SK-N-SH (cell line): ENCODE data around the gene PARD3B. TPM values are rescaled to one million over a fixed set of nuclear protein-coding genes. Genes with fewer than 3 reads are reported as not detected.

Source experiments
- CTCF ChIA-PET: fragments of 300-600, 350-600 bp; formaldehyde crosslinking; extraction: SDS; loops from one replicate; lab custom pipeline; 2021; lab: Yijun Ruan, JAX
- POLR2A ChIA-PET: fragments of 350-600 bp; sonication (Branson Sonifier 250); formaldehyde crosslinking; extraction: SDS; loops from one replicate; lab custom pipeline; 2020; ENCODE audit warnings: antibody characterized with exemption, inconsistent platforms; lab: Yijun Ruan, JAX
- DNase-seq: peaks from one replicate; pipeline ENCODE4 v3.0.0; 2012
- H2AFZ ChIP-seq: fragments of 200-600 bp; sonication (generic); 2 replicates; pipeline ENCODE4 v1.8.1; 2016; ENCODE audit warnings: antibody characterized with exemption, mild to moderate bottlenecking, low read depth
- H3F3A ChIP-seq: fragments of 200-600 bp; sonication (generic); replicated peaks from 2 replicates; pipeline ENCODE3; 2016; ENCODE audit warnings: antibody characterized with exemption, mild to moderate bottlenecking; ENCODE audit not compliant: insufficient read depth
- H3K27ac ChIP-seq, 2 experiments: fragments of 200-500 bp in 1 of 2; fragments of 200-600 bp in 1 of 2; sonication (Bioruptor generic) in 1 of 2; sonication (generic), shearing (Covaris generic) in 1 of 2; 2 replicates each; pipeline versions ENCODE4 v1.5.1 to v1.6.1; 2014 to 2016; ENCODE audit warnings: low read depth in 2 of 2, inconsistent platforms in 1 of 2, low read length in 1 of 2, mild to moderate bottlenecking in 1 of 2, mixed read lengths in 1 of 2
- H3K27me3 ChIP-seq: fragments of 200-600 bp; sonication (generic), shearing (Covaris generic); 2 replicates; pipeline ENCODE4 v1.6.1; 2016; ENCODE audit warnings: mixed run types; ENCODE audit not compliant: insufficient read depth
- H3K36me3 ChIP-seq, 2 experiments: fragments of 200-500 bp in 1 of 2; fragments of 200-600 bp in 1 of 2; sonication (Bioruptor generic) in 1 of 2; sonication (generic) in 1 of 2; replicated peaks in 1 of 2; 2 replicates each; pipeline versions ENCODE3 to v1.5.1; 2014 to 2016; ENCODE audit warnings: low read length in 1 of 2, mild to moderate bottlenecking in 1 of 2; ENCODE audit not compliant: insufficient read depth in 2 of 2, control insufficient read depth in 1 of 2
- H3K4me1 ChIP-seq, 2 experiments: fragments of 200-500 bp in 1 of 2; fragments of 200-600 bp in 1 of 2; sonication (Bioruptor generic) in 1 of 2; sonication (generic), shearing (Covaris generic) in 1 of 2; 2 replicates each; pipeline versions ENCODE4 v1.5.1 to v1.6.1; 2014 to 2016; ENCODE audit warnings: low read depth in 1 of 2, low read length in 1 of 2, mixed run types in 1 of 2; ENCODE audit not compliant: insufficient read depth in 2 of 2, control insufficient read depth in 1 of 2
- H3K4me2 ChIP-seq: fragments of 200-600 bp; sonication (generic), shearing (Covaris generic); 2 replicates; pipeline ENCODE4 v1.6.1; 2017; ENCODE audit warnings: mixed run types
- H3K4me3 ChIP-seq, 2 experiments: fragments of 200-500 bp in 1 of 2; fragments of 200-600 bp in 1 of 2; sonication (Bioruptor generic) in 1 of 2; sonication (generic), shearing (Covaris generic) in 1 of 2; 2 replicates each; pipeline versions ENCODE4 v1.5.1 to v1.8.1; 2014 to 2016; ENCODE audit warnings: low read depth in 2 of 2, inconsistent platforms in 1 of 2, low read length in 1 of 2, mild to moderate bottlenecking in 1 of 2, mixed read lengths in 1 of 2, moderate library complexity in 1 of 2
- H3K79me2 ChIP-seq: fragments of 200-600 bp; sonication (generic); 2 replicates; pipeline ENCODE4 v1.8.1; 2017; ENCODE audit warnings: mild to moderate bottlenecking; ENCODE audit not compliant: insufficient read depth
- H3K9ac ChIP-seq: fragments of 200-600 bp; sonication (generic); 2 replicates; pipeline ENCODE4 v1.6.1; 2017; ENCODE audit warnings: mixed run types
- H3K9me2 ChIP-seq: fragments of 200-600 bp; sonication (generic); 2 replicates; pipeline ENCODE4 v1.6.1; 2017; ENCODE audit warnings: mixed run types
- H3K9me3 ChIP-seq: fragments of 200-600 bp; sonication (generic); 2 replicates; pipeline ENCODE4 v1.6.1; 2017; ENCODE audit warnings: mixed run types, mild to moderate bottlenecking, moderate library complexity
- H4K20me1 ChIP-seq: fragments of 200-600 bp; sonication (generic); 2 replicates; pipeline ENCODE4 v1.6.1; 2017; ENCODE audit warnings: mild to moderate bottlenecking, mixed run types; ENCODE audit not compliant: insufficient read depth
- CHD2 ChIP-seq: fragments of 150-350 bp; IDR thresholded peaks from 2 replicates; pipeline ENCODE4 v1.6.1; 2018; ENCODE audit warnings: low read length; ENCODE audit not compliant: partially characterized antibody
- EP300 ChIP-seq, 2 experiments: IDR thresholded peaks; 2 replicates each; pipeline versions ENCODE4 v1.4.0 to v1.6.1; 2012; ENCODE audit warnings: borderline replicate concordance in 1 of 2, low read depth in 1 of 2, low read length in 1 of 2
- EZH2phosphoT487 ChIP-seq: fragments of 200-600 bp; sonication (generic); IDR thresholded peaks from 2 replicates; pipeline ENCODE4 v1.6.1; 2017; ENCODE audit warnings: low read depth, mixed run types, mild to moderate bottlenecking, antibody characterized with exemption, moderate library complexity, borderline replicate concordance
- FOXM1 ChIP-seq: IDR thresholded peaks from 2 replicates; pipeline ENCODE4 v1.4.0; 2012; ENCODE audit warnings: low read depth, mild to moderate bottlenecking
- GABPA ChIP-seq: IDR thresholded peaks from 2 replicates; pipeline ENCODE4 v1.4.0; 2012; ENCODE audit warnings: low read depth, mild to moderate bottlenecking
- GATA2 ChIP-seq: sonication (generic); formaldehyde crosslinking; IDR thresholded peaks from 2 replicates; pipeline ENCODE4 v1.5.0; 2020; ENCODE audit warnings: mild to moderate bottlenecking, missing genetic modification reagents
- NRF1 ChIP-seq: IDR thresholded peaks from 2 replicates; pipeline ENCODE4 v1.6.1; 2012; ENCODE audit warnings: low read depth, mild to moderate bottlenecking, low read length
- POLR2AphosphoS5 ChIP-seq: IDR thresholded peaks from 2 replicates; pipeline ENCODE4 v1.6.1; 2012; ENCODE audit warnings: low read depth, low read length
- RAD21 ChIP-seq: IDR thresholded peaks from 2 replicates; pipeline ENCODE4 v1.6.1; 2012; ENCODE audit warnings: mild to moderate bottlenecking, low read length
- RCOR1 ChIP-seq: fragments of 150-350 bp; IDR thresholded peaks from 2 replicates; pipeline ENCODE4 v1.6.1; 2017; ENCODE audit warnings: antibody characterized with exemption, low read length
- RFX5 ChIP-seq: IDR thresholded peaks from 2 replicates; pipeline ENCODE4 v1.6.1; 2012; ENCODE audit warnings: mild to moderate bottlenecking, improper control_type of control experiment, low read length
- RXRA ChIP-seq: IDR thresholded peaks from 2 replicates; pipeline ENCODE4 v1.4.0; 2012; ENCODE audit warnings: low read depth, mild to moderate bottlenecking, borderline replicate concordance
- SMC3 ChIP-seq: IDR thresholded peaks from 2 replicates; pipeline ENCODE4 v1.6.1; 2012; ENCODE audit warnings: low read depth, low read length, improper control_type of control experiment
- TAF1 ChIP-seq: IDR thresholded peaks from 2 replicates; pipeline ENCODE4 v1.6.1; 2012; ENCODE audit warnings: low read depth, mild to moderate bottlenecking, low read length, moderate library complexity, borderline replicate concordance
- TCF12 ChIP-seq: IDR thresholded peaks from 2 replicates; pipeline ENCODE4 v1.4.0; 2012
- TEAD4 ChIP-seq: IDR thresholded peaks from 2 replicates; pipeline ENCODE4 v1.4.0; 2012; ENCODE audit warnings: mild to moderate bottlenecking, borderline replicate concordance; ENCODE audit not compliant: insufficient read depth
- WGBS: methylation state at CpG from one replicate; pipeline ENCODE4 v1.1.6; 2017; ENCODE audit warnings: low lambda C conversion rate; 5-methylcytosine and 5-hydroxymethylcytosine counted together
- polyA plus RNA-seq, 3 experiments: library from polyadenylated mRNA; depleted of rRNA; stranded (reverse); fragments of >200 nt; gene quantifications; 2 replicates each; pipeline ENCODE4 v1.2.3, GENCODE V29; 2012
- TF ChIP-seq, protein P1 (sequence below): fragments of 200-600 bp; sonication (generic); IDR thresholded peaks from 2 replicates; pipeline ENCODE4 v1.6.1; 2017; ENCODE audit warnings: antibody characterized with exemption, mild to moderate bottlenecking, moderate library complexity
- TF ChIP-seq, protein P2 (sequence below): IDR thresholded peaks from 2 replicates; pipeline ENCODE4 v1.4.0; 2012; ENCODE audit warnings: low read depth, borderline replicate concordance
- TF ChIP-seq, protein P3 (sequence below): fragments of 150-350 bp; IDR thresholded peaks from 2 replicates; pipeline ENCODE4 v1.6.1; 2017; ENCODE audit warnings: antibody characterized with exemption, low read length, low read depth, borderline replicate concordance
- TF ChIP-seq, protein P4 (sequence below): IDR thresholded peaks from 2 replicates; pipeline ENCODE4 v1.4.0; 2012; ENCODE audit warnings: low read depth, borderline replicate concordance

Gene PARD3B
- polyA plus RNA-seq, 1 of the 3 experiments (the other 2 are of a cell fraction) = 0.87 TPM

DNA sequence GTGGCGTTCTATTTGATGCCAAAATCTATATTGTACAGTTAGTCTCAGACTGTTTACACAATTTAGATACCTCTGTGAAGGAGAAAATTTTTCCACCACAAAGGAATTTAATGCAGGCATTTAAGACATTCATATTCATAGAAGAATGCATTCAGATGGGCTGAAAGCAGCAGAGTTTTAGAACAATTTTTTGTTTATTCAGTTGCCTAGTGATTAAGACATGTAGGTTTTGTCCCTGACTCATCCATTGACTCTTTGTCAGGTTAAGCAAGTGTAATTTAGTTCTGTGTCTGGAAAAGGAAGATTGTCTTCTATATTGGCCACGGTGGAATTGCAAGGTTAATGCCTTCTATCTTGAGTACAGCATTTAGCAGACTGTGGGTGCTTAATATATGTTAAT lies 515.0 kb downstream of the PARD3B start:
- 77% methylated on average over 2 of the region's 2 CpGs for WGBS
- H3K79me2 ChIP-seq = no peaks in the 10 kb centered on the region
- H3K4me3 ChIP-seq = no peak overlapping the region
- POLR2A ChIA-PET = no interaction called here
- H3K4me1 ChIP-seq = peaks cover 0 to 9% of the 10 kb centered on the region in 2 experiments; a peak in 2 of 4 replicates
- CTCF ChIA-PET = interaction anchor here (0.9 kb wide), 1 partner anchor 9 kb away, joined by 3 read pairs; no protein-coding TSS in a partner anchor
- H4K20me1 ChIP-seq = no peaks in the 10 kb centered on the region
- H3K27ac ChIP-seq = peak overlapping the region; percentile 34 to 58; a peak in 3 of 4 replicates
- no peak overlapping the region for H3K9ac ChIP-seq
- no peak for DNase-seq
- TF ChIP-seq GATA2 (CRISPR knock-in tag) = no peak
- no peak for TF ChIP-seq RXRA
- TF ChIP-seq, protein P1, sequence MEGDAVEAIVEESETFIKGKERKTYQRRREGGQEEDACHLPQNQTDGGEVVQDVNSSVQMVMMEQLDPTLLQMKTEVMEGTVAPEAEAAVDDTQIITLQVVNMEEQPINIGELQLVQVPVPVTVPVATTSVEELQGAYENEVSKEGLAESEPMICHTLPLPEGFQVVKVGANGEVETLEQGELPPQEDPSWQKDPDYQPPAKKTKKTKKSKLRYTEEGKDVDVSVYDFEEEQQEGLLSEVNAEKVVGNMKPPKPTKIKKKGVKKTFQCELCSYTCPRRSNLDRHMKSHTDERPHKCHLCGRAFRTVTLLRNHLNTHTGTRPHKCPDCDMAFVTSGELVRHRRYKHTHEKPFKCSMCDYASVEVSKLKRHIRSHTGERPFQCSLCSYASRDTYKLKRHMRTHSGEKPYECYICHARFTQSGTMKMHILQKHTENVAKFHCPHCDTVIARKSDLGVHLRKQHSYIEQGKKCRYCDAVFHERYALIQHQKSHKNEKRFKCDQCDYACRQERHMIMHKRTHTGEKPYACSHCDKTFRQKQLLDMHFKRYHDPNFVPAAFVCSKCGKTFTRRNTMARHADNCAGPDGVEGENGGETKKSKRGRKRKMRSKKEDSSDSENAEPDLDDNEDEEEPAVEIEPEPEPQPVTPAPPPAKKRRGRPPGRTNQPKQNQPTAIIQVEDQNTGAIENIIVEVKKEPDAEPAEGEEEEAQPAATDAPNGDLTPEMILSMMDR = no peak
- no peak for TF ChIP-seq TEAD4
- TF ChIP-seq EP300 (IDR thresholded peaks at IDR 0.05; ENCODE audit: borderline replicate concordance in 1 of 2, low read depth in 1 of 2, low read length in 1 of 2) = no peak
- TF ChIP-seq, protein P2, sequence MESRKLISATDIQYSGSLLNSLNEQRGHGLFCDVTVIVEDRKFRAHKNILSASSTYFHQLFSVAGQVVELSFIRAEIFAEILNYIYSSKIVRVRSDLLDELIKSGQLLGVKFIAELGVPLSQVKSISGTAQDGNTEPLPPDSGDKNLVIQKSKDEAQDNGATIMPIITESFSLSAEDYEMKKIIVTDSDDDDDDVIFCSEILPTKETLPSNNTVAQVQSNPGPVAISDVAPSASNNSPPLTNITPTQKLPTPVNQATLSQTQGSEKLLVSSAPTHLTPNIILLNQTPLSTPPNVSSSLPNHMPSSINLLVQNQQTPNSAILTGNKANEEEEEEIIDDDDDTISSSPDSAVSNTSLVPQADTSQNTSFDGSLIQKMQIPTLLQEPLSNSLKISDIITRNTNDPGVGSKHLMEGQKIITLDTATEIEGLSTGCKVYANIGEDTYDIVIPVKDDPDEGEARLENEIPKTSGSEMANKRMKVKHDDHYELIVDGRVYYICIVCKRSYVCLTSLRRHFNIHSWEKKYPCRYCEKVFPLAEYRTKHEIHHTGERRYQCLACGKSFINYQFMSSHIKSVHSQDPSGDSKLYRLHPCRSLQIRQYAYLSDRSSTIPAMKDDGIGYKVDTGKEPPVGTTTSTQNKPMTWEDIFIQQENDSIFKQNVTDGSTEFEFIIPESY = no peak
- no peak for TF ChIP-seq RCOR1
- TF ChIP-seq EZH2phosphoT487 = no peak
- no peak for TF ChIP-seq TCF12
- TF ChIP-seq NRF1 = no peak
- no peak overlapping the region for H2AFZ ChIP-seq
- no peaks in the 10 kb centered on the region for H3K9me3 ChIP-seq
- H3K27me3 ChIP-seq = no peaks in the 10 kb centered on the region
- no peaks in the 10 kb centered on the region for H3K36me3 ChIP-seq
- H3K4me2 ChIP-seq = no peak overlapping the region
- peaks cover 5% of the 10 kb centered on the region for H3F3A ChIP-seq
- H3K9me2 ChIP-seq = no peaks in the 10 kb centered on the region

DNA sequence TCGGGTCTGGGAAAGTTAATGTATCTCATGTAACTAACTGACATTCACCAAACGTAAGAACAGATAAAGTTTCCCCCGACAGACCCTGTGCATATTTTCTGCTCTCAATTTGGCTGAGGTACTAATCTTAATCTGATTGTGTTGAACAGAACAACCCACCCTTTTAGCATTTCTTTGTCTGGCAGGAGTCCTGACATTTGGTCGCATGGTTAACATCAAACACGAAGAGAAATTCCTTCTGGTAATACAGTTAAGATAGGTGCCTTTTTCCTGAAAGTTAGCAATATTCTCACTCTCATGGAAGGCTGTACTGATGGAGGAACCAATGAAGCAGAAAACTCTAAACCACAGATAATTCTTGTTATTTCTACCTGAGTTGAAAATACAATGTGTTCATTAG lies 520.8 kb downstream of the PARD3B start:
- no peak overlapping the region for H2AFZ ChIP-seq
- DNase-seq = no peak
- no peak overlapping the region for H3K9ac ChIP-seq
- H4K20me1 ChIP-seq = no peaks in the 10 kb centered on the region
- H3K4me2 ChIP-seq = no peak overlapping the region
- H3K27ac ChIP-seq = peak overlapping the region in 1 of 2 experiments; percentile 91; a peak in 2 of 4 replicates
- H3K4me1 ChIP-seq = peaks cover 0 to 14% of the 10 kb centered on the region in 2 experiments; a peak in 2 of 4 replicates
- CTCF ChIA-PET = no interaction called here
- no peaks in the 10 kb centered on the region for H3K79me2 ChIP-seq
- H3K36me3 ChIP-seq = no peaks in the 10 kb centered on the region
- no peaks in the 10 kb centered on the region for H3F3A ChIP-seq
- H3K4me3 ChIP-seq = no peak overlapping the region
- H3K9me3 ChIP-seq = no peaks in the 10 kb centered on the region
- H3K27me3 ChIP-seq = no peaks in the 10 kb centered on the region
- POLR2A ChIA-PET = no interaction called here
- 53% methylated on average over 5 of the region's 5 CpGs for WGBS
- H3K9me2 ChIP-seq = no peaks in the 10 kb centered on the region
- TF ChIP-seq, protein P3, sequence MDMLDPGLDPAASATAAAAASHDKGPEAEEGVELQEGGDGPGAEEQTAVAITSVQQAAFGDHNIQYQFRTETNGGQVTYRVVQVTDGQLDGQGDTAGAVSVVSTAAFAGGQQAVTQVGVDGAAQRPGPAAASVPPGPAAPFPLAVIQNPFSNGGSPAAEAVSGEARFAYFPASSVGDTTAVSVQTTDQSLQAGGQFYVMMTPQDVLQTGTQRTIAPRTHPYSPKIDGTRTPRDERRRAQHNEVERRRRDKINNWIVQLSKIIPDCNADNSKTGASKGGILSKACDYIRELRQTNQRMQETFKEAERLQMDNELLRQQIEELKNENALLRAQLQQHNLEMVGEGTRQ = no peak
- TF ChIP-seq POLR2AphosphoS5 (no peak), NRF1 (no peak), CHD2 (no peak), TEAD4 (no peak), RFX5 (no peak), EP300 (IDR thresholded peaks at IDR 0.05; ENCODE audit: borderline replicate concordance in 1 of 2, low read depth in 1 of 2, low read length in 1 of 2) (peak in 1 of 2 experiments; percentile 66; a peak in 2 of 4 replicates), FOXM1 (no peak), SMC3 (no peak), RCOR1 (peak; percentile 59), RAD21 (no peak), GABPA (no peak), TAF1 (no peak)
- TF ChIP-seq, protein P1 = no peak
- TF ChIP-seq, protein P4, sequence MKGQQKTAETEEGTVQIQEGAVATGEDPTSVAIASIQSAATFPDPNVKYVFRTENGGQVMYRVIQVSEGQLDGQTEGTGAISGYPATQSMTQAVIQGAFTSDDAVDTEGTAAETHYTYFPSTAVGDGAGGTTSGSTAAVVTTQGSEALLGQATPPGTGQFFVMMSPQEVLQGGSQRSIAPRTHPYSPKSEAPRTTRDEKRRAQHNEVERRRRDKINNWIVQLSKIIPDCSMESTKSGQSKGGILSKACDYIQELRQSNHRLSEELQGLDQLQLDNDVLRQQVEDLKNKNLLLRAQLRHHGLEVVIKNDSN = no peak
